Epithelial cell of umbilical artery (primary cell): ENCODE measurements around the gene PREB. TPM values are rescaled to one million over a fixed set of nuclear protein-coding genes. Genes with fewer than 3 reads are reported as not detected.

Experiments
- total RNA-seq: library from RNA; depleted of rRNA; stranded (reverse); fragments of >200 nt; gene quantifications from 2 replicates; pipeline ENCODE4 v1.2.3, GENCODE V29; 2014

The PREB gene, protein sequence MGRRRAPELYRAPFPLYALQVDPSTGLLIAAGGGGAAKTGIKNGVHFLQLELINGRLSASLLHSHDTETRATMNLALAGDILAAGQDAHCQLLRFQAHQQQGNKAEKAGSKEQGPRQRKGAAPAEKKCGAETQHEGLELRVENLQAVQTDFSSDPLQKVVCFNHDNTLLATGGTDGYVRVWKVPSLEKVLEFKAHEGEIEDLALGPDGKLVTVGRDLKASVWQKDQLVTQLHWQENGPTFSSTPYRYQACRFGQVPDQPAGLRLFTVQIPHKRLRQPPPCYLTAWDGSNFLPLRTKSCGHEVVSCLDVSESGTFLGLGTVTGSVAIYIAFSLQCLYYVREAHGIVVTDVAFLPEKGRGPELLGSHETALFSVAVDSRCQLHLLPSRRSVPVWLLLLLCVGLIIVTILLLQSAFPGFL
- total RNA-seq, result 44.2 and 44.5 TPM in 2 replicates

GRCh38 chr2:27133905-27134780 lies at the start of gene PREB:
Gene PREB (minus strand): TSS chr2:27134636. CDS start chr2:27134421, 215 bp downstream.

DNA sequence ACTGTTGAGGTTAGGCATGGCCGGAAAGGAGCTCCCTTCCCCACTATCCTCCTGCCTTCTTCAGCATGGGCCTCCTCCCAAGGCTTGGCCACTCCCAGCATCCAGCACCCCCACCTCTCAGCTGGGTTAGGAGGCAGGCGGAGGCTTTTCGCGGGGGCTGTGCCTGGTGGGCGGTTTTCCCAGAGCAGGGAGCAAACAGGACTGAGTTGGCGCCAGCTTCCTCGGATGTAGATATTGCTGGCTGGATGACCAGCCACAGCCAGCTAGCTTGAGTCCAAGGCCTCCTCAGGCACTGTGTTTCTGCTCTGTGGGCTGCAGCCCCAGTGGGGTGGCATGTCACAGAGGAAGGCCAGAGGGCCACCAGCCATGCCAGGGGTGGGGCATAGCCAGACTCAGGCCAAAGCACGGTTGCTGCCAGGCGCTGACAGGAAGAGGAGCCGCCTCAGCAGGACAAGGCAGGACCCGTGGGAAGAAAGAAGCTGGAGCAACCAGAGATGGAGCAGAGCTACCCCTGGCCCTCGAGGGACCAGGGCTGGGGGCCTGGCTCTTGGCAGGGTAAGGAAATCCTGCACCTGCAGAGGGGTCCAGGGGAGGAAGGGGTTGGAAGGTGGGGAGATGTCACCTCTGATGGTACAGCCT lies 14.5 kb upstream of the PREB start, which contains the start of gene TCF23:
TSS of gene TCF23 (plus strand) at position 204 of the 639 bp plus-strand sequence. CDS start at position 334, 130 bp downstream.

GRCh38 chr2:27139310-27139709 lies 4.9 kb upstream of the PREB start, which contains the start of gene PRR30:
Gene PRR30 (minus strand): TSS chr2:27139410. CDS start chr2:27138329, 1,081 bp downstream.

DNA sequence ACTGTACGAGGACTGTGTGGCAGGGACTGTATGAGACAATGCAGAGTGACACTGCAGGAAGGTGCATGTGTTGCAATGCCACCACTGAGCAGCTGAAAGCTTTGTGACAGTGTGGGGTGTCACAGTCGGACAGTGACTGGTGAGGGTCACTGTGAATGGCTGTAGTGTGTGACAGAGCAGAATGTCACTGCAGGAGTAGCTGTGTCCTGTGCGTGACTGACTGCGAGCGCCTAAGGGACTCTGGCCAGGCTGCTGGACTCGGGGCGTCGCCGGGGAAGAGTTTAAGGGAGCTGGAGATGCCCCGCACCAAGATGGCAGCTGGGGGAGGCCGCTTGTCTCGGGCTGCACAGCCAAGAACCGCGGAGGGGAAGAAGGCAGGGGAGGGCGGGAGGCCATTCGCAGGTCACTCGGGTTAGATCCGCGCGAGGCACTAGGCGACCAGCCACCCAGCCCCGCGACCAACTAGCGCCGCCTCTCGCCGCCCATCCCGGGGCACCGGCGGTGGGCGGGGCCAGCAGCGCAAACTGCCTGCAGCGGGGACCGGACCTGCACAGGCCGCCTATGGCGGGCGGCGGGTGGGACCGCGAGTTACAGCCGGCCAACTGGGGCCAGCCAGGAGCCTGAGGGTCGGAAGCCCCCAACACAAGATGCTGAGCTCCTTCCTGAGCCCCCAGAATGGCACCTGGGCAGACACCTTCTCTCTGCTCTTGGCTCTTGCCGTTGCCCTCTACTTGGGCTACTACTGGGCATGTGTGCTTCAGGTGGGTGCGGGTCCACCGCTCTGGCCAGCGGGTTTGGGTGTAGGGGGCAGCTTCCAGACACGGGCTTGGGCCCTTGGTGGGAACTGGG lies 10.9 kb downstream of the PREB start, which contains the start of gene ABHD1:
TSS of gene ABHD1 (plus strand) at position 514 of the 849 bp plus-strand sequence. CDS start at position 648, 134 bp downstream.

DNA sequence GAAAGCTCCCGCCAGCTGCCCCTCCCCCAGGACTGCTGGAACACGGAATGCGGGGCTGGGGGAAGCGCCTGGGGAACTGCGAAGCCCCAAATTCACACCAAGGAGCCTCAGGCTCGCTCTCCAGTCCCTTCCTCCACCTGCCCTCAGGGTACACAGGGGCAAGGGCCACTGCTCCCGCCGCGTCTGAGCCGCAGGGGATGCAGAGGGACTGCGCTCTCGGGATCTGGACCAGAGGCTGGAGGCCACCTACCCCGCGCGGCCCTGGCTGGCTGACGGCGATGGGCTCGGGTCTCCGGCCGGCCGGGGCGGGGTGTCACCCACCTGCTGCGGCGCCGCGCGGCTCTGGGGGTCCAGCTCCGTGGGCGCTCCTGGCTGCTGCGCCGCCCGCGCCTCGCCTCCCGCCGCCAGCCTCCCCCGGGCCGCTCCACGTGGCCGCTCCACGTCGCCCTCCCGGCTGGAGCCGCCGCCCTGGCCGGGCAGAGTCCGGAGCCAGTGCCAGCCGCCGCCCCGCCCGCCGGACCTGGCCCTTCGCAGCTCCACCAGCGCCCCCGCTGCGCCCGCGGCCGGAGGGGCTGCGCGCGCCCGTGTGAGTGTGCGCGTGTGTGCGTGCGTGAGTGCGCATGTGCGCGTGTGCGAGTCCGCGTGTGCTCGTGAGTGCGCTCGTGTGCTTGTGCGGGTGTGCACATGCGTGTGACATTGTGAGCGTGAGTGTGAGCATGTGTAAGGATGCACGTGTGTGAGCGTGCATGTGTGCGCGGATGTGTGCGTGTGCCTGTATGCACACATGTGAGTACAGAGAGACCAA lies 15.7 kb downstream of the PREB start, which contains the start of gene CGREF1:
TSS of gene CGREF1 (minus strand) at position 604 of the 805 bp plus-strand sequence. CDS start 14,762 bp downstream, outside the sequence.

GRCh38 chr2:27086724-27087593 lies 47.5 kb downstream of the PREB start, which contains the start of gene KHK:
Gene KHK (plus strand): TSS chr2:27086772. CDS start chr2:27087260, 488 bp downstream.

Other genes starting within 250 kb of the PREB start
- 0.65 and 1.1 TPM in 2 replicates for gene MAPRE3, start 164.0 kb downstream of the PREB start, total RNA-seq
- gene TMEM214, start 101.7 kb downstream of the PREB start, total RNA-seq, result 20.5 and 21.9 TPM in 2 replicates
- 15.7 and 17.2 TPM in 2 replicates for gene AGBL5, start 83.0 kb downstream of the PREB start, total RNA-seq
- 429 and 623 TPM in 2 replicates for gene OST4, start 63.0 kb downstream of the PREB start, total RNA-seq
- gene EMILIN1, start 56.0 kb downstream of the PREB start, total RNA-seq, result 1.9 and 6.1 TPM in 2 replicates
- 1.3 and 5.2 TPM in 2 replicates for gene KHK, start 47.9 kb downstream of the PREB start, total RNA-seq
- 3.6 and 4.7 TPM in 2 replicates for gene CGREF1, start 15.5 kb downstream of the PREB start, total RNA-seq
- not detected in 2 replicates for gene ABHD1, start 10.8 kb downstream of the PREB start, total RNA-seq
- not detected in 2 replicates for gene PRR30, start 4.8 kb upstream of the PREB start, total RNA-seq
- gene TCF23, start 14.4 kb upstream of the PREB start, total RNA-seq, result not detected in 2 replicates
- gene ATRAID, start 77.4 kb upstream of the PREB start, total RNA-seq, result 137 and 156 TPM in 2 replicates
- 35.4 and 43.8 TPM in 2 replicates for gene SLC5A6, start 77.6 kb upstream of the PREB start, total RNA-seq
- 27.2 and 31.5 TPM in 2 replicates for gene CAD, start 82.7 kb upstream of the PREB start, total RNA-seq
- 0.32 TPM in 1 of 2 replicates, not detected in the other for gene SLC30A3, start 128.4 kb upstream of the PREB start, total RNA-seq
- not detected in 2 replicates for gene DNAJC5G, start 140.8 kb upstream of the PREB start, total RNA-seq
- gene TRIM54, start 147.8 kb upstream of the PREB start, total RNA-seq, result under 0.01 TPM in 1 of 2 replicates, not detected in the other
- 0.46 TPM in 1 of 2 replicates, not detected in the other for gene UCN, start 173.8 kb upstream of the PREB start, total RNA-seq
- gene MPV17, start 188.5 kb upstream of the PREB start, total RNA-seq, result 37.7 and 61.9 TPM in 2 replicates
- 20.4 and 27.3 TPM in 2 replicates for gene GTF3C2, start 222.1 kb upstream of the PREB start, total RNA-seq
- 29.6 and 35.9 TPM in 2 replicates for gene EIF2B4, start 235.7 kb upstream of the PREB start, total RNA-seq
- gene SNX17, start 236.0 kb upstream of the PREB start, total RNA-seq, result 136 and 162 TPM in 2 replicates
- gene ZNF513, start 246.1 kb upstream of the PREB start, total RNA-seq, result 5.8 and 7.8 TPM in 2 replicates